Neural progenitor cell (in vitro differentiated cells): Measurements from ENCODE around the gene CYB561D1.

Experiments used
- CTCF ChIP-seq: fragments of 200-600 bp; sonication (generic); IDR thresholded peaks from 2 replicates; pipeline ENCODE4 v1.5.1; 2017; ENCODE audit warnings: antibody characterized with exemption, mild to moderate bottlenecking
- EZH2 ChIP-seq: fragments of 200-600 bp; sonication (generic); IDR thresholded peaks from 2 replicates; pipeline ENCODE4 v1.6.1; 2017; ENCODE audit warnings: antibody characterized with exemption, mild to moderate bottlenecking, moderate library complexity
- EZH2phosphoT487 ChIP-seq: fragments of 200-600 bp; sonication (generic); IDR thresholded peaks from 2 replicates; pipeline ENCODE4 v1.6.1; 2017; ENCODE audit warnings: antibody characterized with exemption

GRCh38 chr1:109482791-109483671 lies 10.9 kb upstream of the CYB561D1 start:
- peak; percentile 43 for TF ChIP-seq CTCF
- no peak for TF ChIP-seq EZH2
- TF ChIP-seq EZH2phosphoT487 = no peak
